ENCODE results near the gene BAHCC1. TPM values are rescaled to one million over a fixed set of nuclear protein-coding genes. Genes with fewer than 3 reads are reported as not detected.
A peak's percentile ranks its signal among the peaks of the same experiment; 100 is the strongest.

BAHCC1 gene
- total and polyA plus RNA-seq, 9 of the 15 experiments (the other 6 are each of a cell fraction or from before 2014, with no cell fraction given): 0.14 to 26.9 (median 5.0) TPM

DNA sequence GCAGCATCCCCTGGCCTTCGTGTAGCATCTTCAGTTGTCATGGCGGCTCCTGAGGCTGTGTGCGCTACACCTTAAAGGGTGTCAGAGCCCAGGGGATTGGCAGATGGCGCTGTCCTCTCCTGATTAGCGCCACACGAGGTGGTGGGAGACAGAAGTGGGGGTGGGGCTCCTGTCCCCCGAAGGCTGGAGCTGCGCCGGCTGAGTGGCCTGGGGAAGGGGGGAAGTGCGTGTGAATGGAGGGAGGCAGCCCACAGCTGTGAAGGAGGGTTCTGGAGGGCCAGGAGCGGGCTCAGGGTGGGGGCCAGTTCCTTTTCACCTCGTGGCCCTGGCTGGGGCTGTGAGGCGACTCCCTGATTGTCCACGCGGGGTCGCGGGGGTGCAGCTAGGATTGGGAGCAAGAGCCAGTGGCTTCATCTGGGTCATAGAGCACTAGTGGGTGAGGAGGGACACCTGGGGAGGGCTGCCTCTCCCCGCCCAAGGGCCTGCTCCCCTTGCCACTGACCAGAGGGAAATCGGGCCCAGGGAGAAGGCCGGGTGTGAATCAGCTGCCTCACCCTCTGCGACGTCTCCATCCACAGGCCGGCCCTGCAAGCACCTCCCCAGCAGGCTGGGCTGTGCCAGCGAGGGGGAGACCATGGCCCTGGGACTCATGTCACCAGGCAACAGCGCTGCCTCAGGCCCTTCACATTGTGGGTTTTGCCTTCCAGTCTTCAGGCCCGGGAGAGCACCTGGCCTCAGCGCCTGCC is 14.1 kb downstream of the BAHCC1 start (continued):
- TF ChIP-seq MYNN (IDR thresholded peaks at IDR 0.05) (peak; percentile 48; the same call in 1 of the 2 replicates), MYNN (CRISPR knock-in tag; IDR thresholded peaks at IDR 0.05) (no peak), EP400 (IDR thresholded peaks at IDR 0.05) (peak; percentile 90), ZNF124 (CRISPR knock-in tag; IDR thresholded peaks at IDR 0.05) (no peak), LEF1 (IDR thresholded peaks at IDR 0.05) (0 out of 2 replicates have a peak, but pooled peaks have one; percentile 12), TFAM (CRISPR knock-in tag; conservative IDR thresholded peaks at IDR 0.05) (no peak), RFX1 (IDR thresholded peaks at IDR 0.05) (peak; percentile 68; the same call in 1 of the 2 replicates), LARP7 (IDR thresholded peaks at IDR 0.05) (no peak), FOXM1 (IDR thresholded peaks at IDR 0.05; ENCODE audit: low read depth) (no peak), FOXM1 (CRISPR knock-in tag; IDR thresholded peaks at IDR 0.05; ENCODE audit: low read depth) (0 out of 2 replicates have a peak, but pooled peaks have one; percentile 14), DPF2 (IDR thresholded peaks at IDR 0.05) (peak; percentile 55; the same call in 1 of the 2 replicates), RBM22 (IDR thresholded peaks at IDR 0.05; ENCODE audit: low read depth, low read length, poor library complexity, severe bottlenecking) (no peak), MYC (IDR thresholded peaks at IDR 0.05; ENCODE audit: low read depth, low read length) (peak; percentile 76; the same call in 1 of the 2 replicates), MYC (CRISPR knock-in tag; IDR thresholded peaks at IDR 0.05; ENCODE audit: borderline replicate concordance, low read depth) (no peak), HDAC1 (IDR thresholded peaks at IDR 0.05) (peak in 1 of 2 experiments; percentile 35; a peak in 1 of 4 replicates)
- TF ChIP-seq, protein P1, sequence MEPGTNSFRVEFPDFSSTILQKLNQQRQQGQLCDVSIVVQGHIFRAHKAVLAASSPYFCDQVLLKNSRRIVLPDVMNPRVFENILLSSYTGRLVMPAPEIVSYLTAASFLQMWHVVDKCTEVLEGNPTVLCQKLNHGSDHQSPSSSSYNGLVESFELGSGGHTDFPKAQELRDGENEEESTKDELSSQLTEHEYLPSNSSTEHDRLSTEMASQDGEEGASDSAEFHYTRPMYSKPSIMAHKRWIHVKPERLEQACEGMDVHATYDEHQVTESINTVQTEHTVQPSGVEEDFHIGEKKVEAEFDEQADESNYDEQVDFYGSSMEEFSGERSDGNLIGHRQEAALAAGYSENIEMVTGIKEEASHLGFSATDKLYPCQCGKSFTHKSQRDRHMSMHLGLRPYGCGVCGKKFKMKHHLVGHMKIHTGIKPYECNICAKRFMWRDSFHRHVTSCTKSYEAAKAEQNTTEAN (CRISPR knock-in tag; IDR thresholded peaks at IDR 0.05): peak; percentile 89; the same call in 1 of the 2 replicates
- TF ChIP-seq, protein P2, sequence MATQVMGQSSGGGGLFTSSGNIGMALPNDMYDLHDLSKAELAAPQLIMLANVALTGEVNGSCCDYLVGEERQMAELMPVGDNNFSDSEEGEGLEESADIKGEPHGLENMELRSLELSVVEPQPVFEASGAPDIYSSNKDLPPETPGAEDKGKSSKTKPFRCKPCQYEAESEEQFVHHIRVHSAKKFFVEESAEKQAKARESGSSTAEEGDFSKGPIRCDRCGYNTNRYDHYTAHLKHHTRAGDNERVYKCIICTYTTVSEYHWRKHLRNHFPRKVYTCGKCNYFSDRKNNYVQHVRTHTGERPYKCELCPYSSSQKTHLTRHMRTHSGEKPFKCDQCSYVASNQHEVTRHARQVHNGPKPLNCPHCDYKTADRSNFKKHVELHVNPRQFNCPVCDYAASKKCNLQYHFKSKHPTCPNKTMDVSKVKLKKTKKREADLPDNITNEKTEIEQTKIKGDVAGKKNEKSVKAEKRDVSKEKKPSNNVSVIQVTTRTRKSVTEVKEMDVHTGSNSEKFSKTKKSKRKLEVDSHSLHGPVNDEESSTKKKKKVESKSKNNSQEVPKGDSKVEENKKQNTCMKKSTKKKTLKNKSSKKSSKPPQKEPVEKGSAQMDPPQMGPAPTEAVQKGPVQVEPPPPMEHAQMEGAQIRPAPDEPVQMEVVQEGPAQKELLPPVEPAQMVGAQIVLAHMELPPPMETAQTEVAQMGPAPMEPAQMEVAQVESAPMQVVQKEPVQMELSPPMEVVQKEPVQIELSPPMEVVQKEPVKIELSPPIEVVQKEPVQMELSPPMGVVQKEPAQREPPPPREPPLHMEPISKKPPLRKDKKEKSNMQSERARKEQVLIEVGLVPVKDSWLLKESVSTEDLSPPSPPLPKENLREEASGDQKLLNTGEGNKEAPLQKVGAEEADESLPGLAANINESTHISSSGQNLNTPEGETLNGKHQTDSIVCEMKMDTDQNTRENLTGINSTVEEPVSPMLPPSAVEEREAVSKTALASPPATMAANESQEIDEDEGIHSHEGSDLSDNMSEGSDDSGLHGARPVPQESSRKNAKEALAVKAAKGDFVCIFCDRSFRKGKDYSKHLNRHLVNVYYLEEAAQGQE (IDR thresholded peaks at IDR 0.05; ENCODE audit: borderline replicate concordance): peak; percentile 48
- TF ChIP-seq, protein P2 (CRISPR knock-in tag; IDR thresholded peaks at IDR 0.05; ENCODE audit: low read depth): no peak
- TF ChIP-seq, protein P3, sequence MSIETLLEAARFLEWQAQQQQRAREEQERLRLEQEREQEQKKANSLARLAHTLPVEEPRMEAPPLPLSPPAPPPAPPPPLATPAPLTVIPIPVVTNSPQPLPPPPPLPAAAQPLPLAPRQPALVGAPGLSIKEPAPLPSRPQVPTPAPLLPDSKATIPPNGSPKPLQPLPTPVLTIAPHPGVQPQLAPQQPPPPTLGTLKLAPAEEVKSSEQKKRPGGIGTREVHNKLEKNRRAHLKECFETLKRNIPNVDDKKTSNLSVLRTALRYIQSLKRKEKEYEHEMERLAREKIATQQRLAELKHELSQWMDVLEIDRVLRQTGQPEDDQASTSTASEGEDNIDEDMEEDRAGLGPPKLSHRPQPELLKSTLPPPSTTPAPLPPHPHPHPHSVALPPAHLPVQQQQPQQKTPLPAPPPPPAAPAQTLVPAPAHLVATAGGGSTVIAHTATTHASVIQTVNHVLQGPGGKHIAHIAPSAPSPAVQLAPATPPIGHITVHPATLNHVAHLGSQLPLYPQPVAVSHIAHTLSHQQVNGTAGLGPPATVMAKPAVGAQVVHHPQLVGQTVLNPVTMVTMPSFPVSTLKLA (conservative IDR thresholded peaks at IDR 0.05): peak; percentile 69 to 79
